ENCODE data around the gene BAHCC1. TPM values are rescaled to one million over a fixed set of nuclear protein-coding genes. Genes with fewer than 3 reads are reported as not detected.
"Not testable (repeated sequence)": the region's sequence is repeated elsewhere in the genome, so short reads cannot be mapped to it uniquely, and the experiment has no call there.

BAHCC1 gene
- total and polyA plus RNA-seq, 2 of the 8 experiments (the other 6 are each of a cell fraction or from before 2014, with no cell fraction given), result 0.26 to 0.58 TPM

DNA sequence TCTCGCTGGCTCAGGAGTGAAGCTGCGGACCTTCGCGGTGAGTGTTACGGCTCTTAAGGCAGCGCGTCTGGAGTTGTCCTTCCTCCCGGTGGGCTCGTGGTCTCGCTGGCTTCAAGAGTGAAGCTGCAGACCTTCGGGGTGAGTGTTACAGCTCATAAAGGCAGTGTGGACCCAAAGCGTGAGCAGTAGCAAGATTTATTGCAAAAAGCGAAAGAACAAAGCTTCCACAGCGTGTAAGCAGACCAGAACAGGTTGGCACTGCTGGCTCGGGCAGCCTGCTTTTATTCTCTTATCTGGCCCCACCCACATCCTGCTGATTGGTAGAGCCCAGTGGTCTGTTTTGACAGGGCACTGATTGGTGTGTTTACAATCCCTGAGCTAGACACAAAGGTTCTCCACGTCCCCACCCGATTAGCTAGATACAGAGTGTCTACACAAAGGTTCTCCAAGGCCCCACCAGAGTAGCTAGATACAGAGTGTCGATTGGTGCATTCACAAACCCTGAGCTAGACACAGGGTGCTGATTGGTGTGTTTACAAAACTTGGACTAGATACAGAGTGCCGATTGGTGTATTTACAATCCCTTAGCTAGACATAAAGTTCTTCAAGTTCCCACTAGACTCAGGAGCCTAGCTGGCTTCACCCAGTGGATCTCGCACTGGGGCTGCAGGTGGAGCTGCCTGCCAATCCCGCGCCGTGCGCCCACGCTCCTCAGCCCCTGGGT lies 43.8 kb upstream of the BAHCC1 start:
- not testable (repeated sequence) for H2BK120ac ChIP-seq (replicated peaks; ENCODE audit: low read depth, low read length); H3K79me1 ChIP-seq (ENCODE audit: low read depth, low read length); H2AK5ac ChIP-seq (ENCODE audit: low read depth, low read length); H3K9me3 ChIP-seq (ENCODE audit: insufficient read depth in 2 of 2, low read depth in 1 of 2, low read length in 1 of 2); H3K56ac ChIP-seq (replicated peaks; ENCODE audit: insufficient read length, low read depth, low read length); H4K91ac ChIP-seq (replicated peaks; ENCODE audit: insufficient read length, low read length); H3K18ac ChIP-seq (ENCODE audit: extremely low read depth, low read length); H3K23ac ChIP-seq (ENCODE audit: insufficient read length); H3K23me2 ChIP-seq (ENCODE audit: low read depth, low read length); H2BK15ac ChIP-seq (ENCODE audit: low read length); H4K5ac ChIP-seq (ENCODE audit: insufficient read length, low read depth, low read length); DNase-seq (ENCODE audit: low read depth in 1 of 2, low spot score in 2 of 2); H3K4ac ChIP-seq (replicated peaks; ENCODE audit: insufficient read length, low read depth, low read length); H2BK5ac ChIP-seq (ENCODE audit: low read depth, low read length); H3K4me3 ChIP-seq (ENCODE audit: extremely low read depth in 1 of 4, insufficient read depth in 2 of 4, low read depth in 3 of 4, low read length in 4 of 4); H3K27ac ChIP-seq (ENCODE audit: low read depth, low read length); H2BK20ac ChIP-seq (ENCODE audit: low read length); H3K14ac ChIP-seq (ENCODE audit: insufficient read length); H3K9ac ChIP-seq (replicated peaks in 1 of 4; ENCODE audit: extremely low read depth in 1 of 4, low read depth in 3 of 4, low read length in 3 of 4); H3K36me3 ChIP-seq (ENCODE audit: control insufficient read depth in 2 of 4, insufficient read depth in 4 of 4, low read length in 3 of 4); FAIRE-seq; H4K8ac ChIP-seq (ENCODE audit: extremely low read depth, insufficient read depth, low read length); H3K4me1 ChIP-seq (replicated peaks in 1 of 4; ENCODE audit: control insufficient read depth in 3 of 4, insufficient read depth in 4 of 4, low read length in 3 of 4); H2BK12ac ChIP-seq (ENCODE audit: low read depth, low read length); H4K20me1 ChIP-seq (replicated peaks in 1 of 2; ENCODE audit: control insufficient read depth in 1 of 2, insufficient read depth in 2 of 2, low read length in 2 of 2); H3K79me2 ChIP-seq (ENCODE audit: control insufficient read depth in 1 of 2, insufficient read depth in 2 of 2, low read length in 2 of 2); H2AFZ ChIP-seq (ENCODE audit: low read length); H3K4me2 ChIP-seq (ENCODE audit: insufficient read depth in 1 of 2, low read depth in 2 of 2, low read length in 2 of 2)
- WGBS, 2 experiments (ENCODE audit: extremely low coverage in 1 of 2, insufficient coverage in 1 of 2, insufficient read length in 1 of 2, insufficient replicate concordance in 2 of 2, low coverage in 1 of 2, low lambda C conversion rate in 2 of 2, missing lambda C conversion rate in 1 of 2), result 80% methylated on average over 19 of the region's 25 CpGs; no CpG with 5 or more reads in 1 of the 2 experiments
- POLR2A ChIA-PET (ENCODE audit: partially characterized antibody), result interaction anchor here (1.8 kb wide), 1 partner anchor 44 kb away, joined by 4 read pairs; the partner anchor contains the start of gene BAHCC1
- CTCF ChIA-PET (ENCODE audit: partially characterized antibody), result interaction anchor here (0.7 to 1.3 kb wide), 5 partner anchors 12 to 59 kb away, joined by 3 read pairs; no protein-coding TSS in a partner anchor
- H3K27me3 ChIP-seq (replicated peaks in 1 of 4; ENCODE audit: control insufficient read depth in 3 of 4, extremely low read depth in 1 of 4, insufficient read depth in 3 of 4, low read length in 3 of 4), result peaks cover 16 to 34% (median 32%) of the 10 kb centered on the region in 4 experiments

Data from H1 (cell line).